Measurements from ENCODE around the gene HIRIP3.

- TF ChIP-seq CTCF (IDR thresholded peaks at IDR 0.05; ENCODE audit: borderline replicate concordance, extremely low read depth, low read length, poor library complexity, severe bottlenecking), result no peak
- no peak for TF ChIP-seq EZH2 (IDR thresholded peaks at IDR 0.05; ENCODE audit: borderline replicate concordance, low read depth, low read length, severe bottlenecking)
These were observed 21.8 kb downstream of the HIRIP3 start, which contains the start of gene TAOK2 for GRCh38 chr16:29973384-29974246.

Data from DND-41 (cell line).